Memory B cell (primary cell): ENCODE results near the gene PAPSS1.

Experiments
- ATAC-seq: fragments of 150-1000 bp; cut with Tn5 transposase; 2 replicates; pipeline ENCODE4 v1.10.0; 2021; ENCODE audit warnings: low read depth, mild to moderate bottlenecking, moderate library complexity
- DNase-seq, 2 donors: peaks; one replicate each; pipeline ENCODE4 v3.0.0; 2022; ENCODE audit warnings: low spot score in 2 of 2
- H3K27ac Mint-ChIP-seq: one replicate; pipeline ENCODE4 v1.8.0; 2022; ENCODE audit warnings: mild to moderate bottlenecking, moderate library complexity, mixed read lengths
- H3K27me3 Mint-ChIP-seq: one replicate; pipeline ENCODE4 v1.8.0; 2022; ENCODE audit warnings: mixed read lengths
- H3K36me3 Mint-ChIP-seq: one replicate; pipeline ENCODE4 v1.8.0; 2022; ENCODE audit warnings: mild to moderate bottlenecking, mixed read lengths
- H3K4me1 Mint-ChIP-seq: one replicate; pipeline ENCODE4 v1.8.0; 2022; ENCODE audit warnings: mixed read lengths
- H3K4me3 Mint-ChIP-seq: one replicate; pipeline ENCODE4 v1.8.0; 2022; ENCODE audit warnings: mild to moderate bottlenecking, moderate library complexity, mixed read lengths
- H3K9me3 Mint-ChIP-seq: one replicate; pipeline ENCODE4 v1.8.0; 2022; ENCODE audit warnings: mixed read lengths

The PAPSS1 gene

DNA sequence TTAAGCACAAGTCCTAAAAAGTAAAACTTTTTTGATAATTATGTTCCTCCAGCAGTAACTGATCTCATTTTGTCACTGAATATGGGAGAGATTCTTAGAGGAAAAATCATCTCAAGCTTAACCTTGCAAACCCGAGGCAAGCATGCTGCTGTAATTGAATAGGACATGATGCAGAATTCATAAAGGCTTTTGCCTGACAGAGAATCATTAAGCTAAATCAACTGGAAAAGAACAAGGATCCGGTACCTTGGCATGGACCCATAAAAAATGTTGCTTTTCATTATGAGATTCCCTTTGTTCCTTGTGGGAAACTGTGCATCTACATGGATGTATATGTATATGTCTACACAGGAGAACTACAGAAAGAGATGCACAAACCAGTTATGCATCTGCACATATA is 149.1 kb downstream of the PAPSS1 start:
- H3K4me3 Mint-ChIP-seq = no peak overlapping the region
- H3K27me3 Mint-ChIP-seq = peaks cover 4% of the 10 kb centered on the region
- DNase-seq (no peak), ATAC-seq (no peak)
- no peaks in the 10 kb centered on the region for H3K36me3 Mint-ChIP-seq
- H3K4me1 Mint-ChIP-seq = no peaks in the 10 kb centered on the region
- H3K27ac Mint-ChIP-seq = no peak overlapping the region
- peaks cover 8% of the 10 kb centered on the region for H3K9me3 Mint-ChIP-seq

DNA sequence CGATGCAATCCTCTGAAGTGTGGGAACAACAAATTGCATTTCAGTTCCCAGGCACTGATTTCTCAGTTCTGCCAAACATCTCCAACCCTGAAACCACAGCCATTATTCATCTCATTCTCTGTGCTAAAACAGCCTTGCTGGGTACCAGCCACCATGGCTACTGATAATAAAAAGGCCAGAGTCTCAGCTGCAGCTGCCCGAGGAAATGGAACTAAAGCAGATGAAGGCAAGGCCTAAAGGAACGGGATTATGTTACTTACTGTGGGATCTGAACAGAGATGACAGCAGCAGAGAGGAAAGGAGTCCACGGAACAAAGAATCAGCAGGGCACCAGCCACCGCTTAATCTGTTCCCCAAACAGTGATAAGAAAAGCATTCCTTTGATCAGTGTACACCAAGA is 155.7 kb downstream of the PAPSS1 start:
- Mint-ChIP-seq H3K4me1 (no peaks in the 10 kb centered on the region), H3K4me3 (no peak overlapping the region), H3K9me3 (peaks cover 15% of the 10 kb centered on the region), H3K36me3 (no peaks in the 10 kb centered on the region), H3K27ac (no peak overlapping the region), H3K27me3 (peaks cover 4% of the 10 kb centered on the region)
- ATAC-seq (no peak), DNase-seq (no peak)
